DOHH2 (cell line): ENCODE measurements around the gene OR5AN1.

Source experiments
- CTCF ChIP-seq: fragments of 200-600 bp; sonication (generic); IDR thresholded peaks from one replicate; pipeline ENCODE4 v1.5.1; 2014; ENCODE audit warnings: antibody characterized with exemption, mild to moderate bottlenecking, low read depth, low read length; ENCODE audit not compliant: poor library complexity, severe bottlenecking
- EZH2phosphoT487 ChIP-seq: fragments of 200-600 bp; sonication (generic); IDR thresholded peaks from 2 replicates; pipeline ENCODE4 v1.6.1; 2017; ENCODE audit warnings: borderline replicate concordance, mild to moderate bottlenecking, antibody characterized with exemption, low read length, moderate library complexity, mixed read lengths

DNA sequence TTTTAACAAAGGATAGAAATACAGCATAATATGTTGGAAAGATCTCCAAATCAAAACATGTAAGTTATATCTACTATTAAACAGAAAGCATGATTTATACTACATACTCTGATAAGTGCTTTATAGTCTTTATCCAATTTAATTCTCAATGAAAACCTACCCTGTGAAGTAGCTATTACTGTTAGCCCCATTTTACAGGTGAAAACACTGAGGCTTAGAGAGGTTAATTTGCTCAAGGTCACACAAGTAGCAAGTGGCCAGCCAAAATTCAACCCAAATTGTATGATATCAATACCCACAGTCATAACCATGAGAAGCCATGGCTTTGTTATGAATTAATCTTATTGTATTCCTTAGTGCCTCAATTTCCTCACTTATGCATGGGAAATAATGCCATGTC is 675 bp upstream of the OR5AN1 start:
- no peak for TF ChIP-seq CTCF
- TF ChIP-seq EZH2phosphoT487, result no peak
